Loucy (cell line): ENCODE data around the gene PARVA.

Experiments used
- EZH2phosphoT487 ChIP-seq: fragments of 200-600 bp; IDR thresholded peaks from 2 replicates; pipeline ENCODE4 v1.6.1; 2018; ENCODE audit warnings: antibody characterized with exemption, mild to moderate bottlenecking, moderate library complexity, borderline replicate concordance
- TF ChIP-seq, protein P1 (sequence below): fragments of 200-600 bp; sonication (generic); conservative IDR thresholded peaks from 2 replicates; pipeline ENCODE4 v1.5.1; 2014; ENCODE audit warnings: mild to moderate bottlenecking, antibody characterized with exemption, low read length

- TF ChIP-seq, protein P1, sequence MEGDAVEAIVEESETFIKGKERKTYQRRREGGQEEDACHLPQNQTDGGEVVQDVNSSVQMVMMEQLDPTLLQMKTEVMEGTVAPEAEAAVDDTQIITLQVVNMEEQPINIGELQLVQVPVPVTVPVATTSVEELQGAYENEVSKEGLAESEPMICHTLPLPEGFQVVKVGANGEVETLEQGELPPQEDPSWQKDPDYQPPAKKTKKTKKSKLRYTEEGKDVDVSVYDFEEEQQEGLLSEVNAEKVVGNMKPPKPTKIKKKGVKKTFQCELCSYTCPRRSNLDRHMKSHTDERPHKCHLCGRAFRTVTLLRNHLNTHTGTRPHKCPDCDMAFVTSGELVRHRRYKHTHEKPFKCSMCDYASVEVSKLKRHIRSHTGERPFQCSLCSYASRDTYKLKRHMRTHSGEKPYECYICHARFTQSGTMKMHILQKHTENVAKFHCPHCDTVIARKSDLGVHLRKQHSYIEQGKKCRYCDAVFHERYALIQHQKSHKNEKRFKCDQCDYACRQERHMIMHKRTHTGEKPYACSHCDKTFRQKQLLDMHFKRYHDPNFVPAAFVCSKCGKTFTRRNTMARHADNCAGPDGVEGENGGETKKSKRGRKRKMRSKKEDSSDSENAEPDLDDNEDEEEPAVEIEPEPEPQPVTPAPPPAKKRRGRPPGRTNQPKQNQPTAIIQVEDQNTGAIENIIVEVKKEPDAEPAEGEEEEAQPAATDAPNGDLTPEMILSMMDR = no peak
- no peak for TF ChIP-seq EZH2phosphoT487
Observed at GRCh38 chr11:12547953-12548650, 170.7 kb downstream of the PARVA start.
